ENCODE measurements around the gene LARP4B.

- no peak for TF ChIP-seq JUN (IDR thresholded peaks at IDR 0.05; ENCODE audit: borderline replicate concordance, insufficient read depth, insufficient read length, low read depth)
- no peak for TF ChIP-seq CTCF (IDR thresholded peaks at IDR 0.05; ENCODE audit: extremely low read depth in 1 of 2, insufficient read depth in 1 of 2, low read depth in 1 of 2, low read length in 2 of 2)
- TF ChIP-seq MAX (IDR thresholded peaks at IDR 0.05; ENCODE audit: insufficient read depth, insufficient read length): no peak
- no peak for TF ChIP-seq POLR2A (IDR thresholded peaks at IDR 0.05; ENCODE audit: low read depth, low read length)
Measured at GRCh38 chr10:953836-954235, 22.3 kb upstream of the LARP4B start.

All from endothelial cell of umbilical vein (primary cell).